GM12878 (cell line): ENCODE results near the gene ANKHD1. TPM values are rescaled to one million over a fixed set of nuclear protein-coding genes. Genes with fewer than 3 reads are reported as not detected.

ENCODE experiments used
- BCL3 ChIP-seq: IDR thresholded peaks from 2 replicates; pipeline ENCODE4 v1.6.1; 2011; ENCODE audit warnings: borderline replicate concordance, low read depth, mild to moderate bottlenecking, moderate library complexity, low read length; ENCODE audit not compliant: insufficient read depth, poor library complexity, severe bottlenecking
- CBFB ChIP-seq: IDR thresholded peaks from 2 replicates; pipeline ENCODE4 v1.6.1; 2016; ENCODE audit warnings: antibody characterized with exemption, low read depth
- CREB1 ChIP-seq: IDR thresholded peaks from 2 replicates; pipeline ENCODE4 v1.6.1; 2012; ENCODE audit warnings: low read depth, mild to moderate bottlenecking, inconsistent platforms
- CREM ChIP-seq: IDR thresholded peaks from 2 replicates; pipeline ENCODE4 v1.6.1; 2014; ENCODE audit warnings: antibody characterized with exemption, low read depth
- E2F8 ChIP-seq: fragments of 450-650 bp; IDR thresholded peaks from 2 replicates; pipeline ENCODE4 v1.6.1; 2018; ENCODE audit warnings: mild to moderate bottlenecking, low read depth, moderate library complexity; ENCODE audit not compliant: partially characterized antibody
- EED ChIP-seq: sonication (generic); IDR thresholded peaks from 2 replicates; pipeline ENCODE4 v1.6.1; 2016; ENCODE audit warnings: antibody characterized with exemption, low read depth
- ESRRA ChIP-seq: IDR thresholded peaks from 2 replicates; pipeline ENCODE4 v1.6.1; 2012; ENCODE audit warnings: mild to moderate bottlenecking, low read length, improper control_type of control experiment
- ETV6 ChIP-seq, 2 experiments: fragments of 450-650 bp in 1 of 2; IDR thresholded peaks in 1 of 2; conservative IDR thresholded peaks in 1 of 2; 2 replicates each; pipeline ENCODE4 v1.6.1; 2014; ENCODE audit warnings: antibody characterized with exemption in 1 of 2, borderline replicate concordance in 1 of 2, low read depth in 1 of 2, mild to moderate bottlenecking in 1 of 2, moderate library complexity in 1 of 2
- IKZF1 ChIP-seq: fragments of 450-650 bp; conservative IDR thresholded peaks from 2 replicates; pipeline ENCODE4 v1.6.1; 2017; ENCODE audit warnings: antibody characterized with exemption, mild to moderate bottlenecking
- IKZF2 ChIP-seq, 2 experiments: fragments of 450-650 bp; IDR thresholded peaks; 2 replicates each; pipeline ENCODE4 v1.6.1; 2017; ENCODE audit warnings: mild to moderate bottlenecking in 2 of 2, moderate library complexity in 2 of 2
- MEF2B ChIP-seq: fragments of 450-650 bp; IDR thresholded peaks from 2 replicates; pipeline ENCODE4 v1.6.1; 2018; ENCODE audit warnings: mild to moderate bottlenecking, moderate library complexity; ENCODE audit not compliant: partially characterized antibody, poor library complexity, severe bottlenecking
- MXI1 ChIP-seq: fragments of 150-350 bp; IDR thresholded peaks from 2 replicates; pipeline ENCODE4 v1.6.1; 2011; ENCODE audit warnings: low read depth, mild to moderate bottlenecking, inconsistent platforms, low read length, improper control_type of control experiment
- MYB ChIP-seq: fragments of 150-350 bp; IDR thresholded peaks from 2 replicates; pipeline ENCODE4 v1.6.1; 2014; ENCODE audit warnings: mild to moderate bottlenecking, low read depth, low read length, borderline replicate concordance
- NFYA ChIP-seq: IDR thresholded peaks from 2 replicates; pipeline ENCODE4 v1.6.1; 2011; ENCODE audit warnings: low read depth, mild to moderate bottlenecking, low read length, improper control_type of control experiment, borderline replicate concordance
- NKRF ChIP-seq: fragments of 450-650 bp; conservative IDR thresholded peaks from 2 replicates; pipeline ENCODE4 v1.6.1; 2017; ENCODE audit warnings: mild to moderate bottlenecking, moderate library complexity
- PKNOX1 ChIP-seq: fragments of 450-650 bp; IDR thresholded peaks from 2 replicates; pipeline ENCODE4 v1.6.1; 2016; ENCODE audit warnings: mild to moderate bottlenecking
- RB1 ChIP-seq: fragments of 450-650 bp; formaldehyde crosslinking; IDR thresholded peaks from 2 replicates; pipeline ENCODE4 v1.6.1; 2017; ENCODE audit warnings: mild to moderate bottlenecking, borderline replicate concordance
- RELA ChIP-seq: fragments of 450-650 bp; IDR thresholded peaks from 2 replicates; pipeline ENCODE4 v1.8.0; 2014; ENCODE audit warnings: borderline replicate concordance; ENCODE audit not compliant: partially characterized antibody
- RELB ChIP-seq: fragments of 450-650 bp; IDR thresholded peaks from 2 replicates; pipeline ENCODE4 v1.6.1; 2017; ENCODE audit warnings: low read depth, mild to moderate bottlenecking, moderate library complexity
- RUNX3 ChIP-seq: IDR thresholded peaks from 2 replicates; pipeline ENCODE4 v1.6.1; 2012; ENCODE audit warnings: low read length, inconsistent platforms
- polyA plus RNA-seq, 11 experiments: library from polyadenylated mRNA; depleted of rRNA in 4 of 11; unstranded in 6 of 11; stranded (reverse) in 5 of 11; fragments of >200 nt; fragmentation: Nextera tagmentation in 4 of 11; fragmentation: Illumina TruSeq in 1 of 11; extraction: Ambion mirVana in 4 of 11; extraction: Trizol in 1 of 11; gene quantifications; 1 replicate in 1 of 11; 2 replicates in 10 of 11; pipeline versions ENCODE4 v1.2.1 to v1.2.3, GENCODE V29; 2011 to 2016; ENCODE audit warnings: inconsistent platforms in 2 of 11, missing spikeins in 2 of 11, low read depth in 1 of 11
- total RNA-seq, 4 experiments: library from RNA; depleted of rRNA in 3 of 4; stranded (reverse); fragments of >200 nt in 3 of 4; fragmentation: Illumina TruSeq in 1 of 4; extraction: Trizol in 1 of 4; gene quantifications; 2 replicates each; pipeline versions ENCODE4 v1.2.1 to v1.2.3, GENCODE V29; 2013 to 2021

ANKHD1 gene
- total and polyA plus RNA-seq, 10 of the 15 experiments (the other 5 are each of a cell fraction or from before 2014, with no cell fraction given), result 31.6 to 96.8 (median 74.3) TPM

- no peak for TF ChIP-seq E2F8
- no peak for TF ChIP-seq EED
- TF ChIP-seq CREB1, result 0 out of 2 replicates have a peak, but pooled peaks have one; percentile 12
- TF ChIP-seq ESRRA, result no peak
- peak; percentile 64; the same call in 1 of the 2 replicates for TF ChIP-seq PKNOX1
- peak in 1 of 2 experiments; percentile 53; a peak in 1 of 4 replicates for TF ChIP-seq ETV6 (conservative IDR thresholded peaks at IDR 0.05 in 1 of 2, IDR thresholded peaks at IDR 0.05 in 1 of 2; ENCODE audit: borderline replicate concordance in 1 of 2, low read depth in 1 of 2)
- TF ChIP-seq MEF2B, result peak; percentile 40
- TF ChIP-seq RUNX3, result peak; percentile 72
- TF ChIP-seq IKZF1, result peak; percentile 23; the same call in 1 of the 2 replicates
- TF ChIP-seq MXI1, result no peak
- TF ChIP-seq BCL3, result no peak
- TF ChIP-seq RELB, result peak; percentile 56
- TF ChIP-seq NFYA, result no peak
- TF ChIP-seq IKZF2 (IDR thresholded peaks at IDR 0.05), result no peak
- TF ChIP-seq RB1, result no peak
- TF ChIP-seq RELA, result no peak
- TF ChIP-seq CREM, result no peak
- TF ChIP-seq NKRF, result 0 out of 2 replicates have a peak, but pooled peaks have one; percentile 25
- no peak for TF ChIP-seq CBFB
- no peak for TF ChIP-seq MYB
Observed at GRCh38 chr5:140569197-140569596, 167.6 kb downstream of the ANKHD1 start (continued).
